Measurements from ENCODE around the gene CELF2.

Gene CELF2

GRCh38 chr10:11292576-11293302 lies 275.1 kb downstream of the CELF2 start:
- peak; percentile 22 for DNase-seq
- Mint-ChIP-seq H3K27ac (peak overlapping the region; percentile 69), H3K9me3 (no peaks in the 10 kb centered on the region), H3K27me3 (no peaks in the 10 kb centered on the region), H3K36me3 (ENCODE audit: low read depth) (peaks cover 100% of the 10 kb centered on the region), H3K4me1 (ENCODE audit: low read depth) (peaks cover 59% of the 10 kb centered on the region), H3K4me3 (no peak overlapping the region)

- H3K9me3 Mint-ChIP-seq, result no peaks in the 10 kb centered on the region
- peak overlapping the region; percentile 82 for H3K27ac Mint-ChIP-seq
- H3K27me3 Mint-ChIP-seq, result no peaks in the 10 kb centered on the region
- H3K36me3 Mint-ChIP-seq (ENCODE audit: low read depth), result peaks cover 100% of the 10 kb centered on the region
- H3K4me3 Mint-ChIP-seq, result no peak overlapping the region
- peak; percentile 21 for DNase-seq
- peaks cover 61% of the 10 kb centered on the region for H3K4me1 Mint-ChIP-seq (ENCODE audit: low read depth)
Observed at GRCh38 chr10:11293332-11293731, 275.7 kb downstream of the CELF2 start.

GRCh38 chr10:11294831-11295450 lies 277.3 kb downstream of the CELF2 start:
- DNase-seq, result no peak

GRCh38 chr10:11295492-11295891 lies 277.8 kb downstream of the CELF2 start:
- H3K4me1 Mint-ChIP-seq (ENCODE audit: low read depth), result peaks cover 47% of the 10 kb centered on the region
- peak overlapping the region; percentile 82 for H3K27ac Mint-ChIP-seq
- H3K36me3 Mint-ChIP-seq (ENCODE audit: low read depth), result peaks cover 100% of the 10 kb centered on the region
- no peak overlapping the region for H3K4me3 Mint-ChIP-seq
- DNase-seq, result peak; percentile 19
- no peaks in the 10 kb centered on the region for H3K9me3 Mint-ChIP-seq
- no peaks in the 10 kb centered on the region for H3K27me3 Mint-ChIP-seq

More at GRCh38 chr10:11294831-11295450, 277.3 kb downstream of the CELF2 start:
- Mint-ChIP-seq H3K9me3 (no peaks in the 10 kb centered on the region), H3K27ac (peak overlapping the region; percentile 82), H3K4me1 (ENCODE audit: low read depth) (peaks cover 52% of the 10 kb centered on the region), H3K36me3 (ENCODE audit: low read depth) (peaks cover 100% of the 10 kb centered on the region), H3K4me3 (no peak overlapping the region), H3K27me3 (no peaks in the 10 kb centered on the region)

GRCh38 chr10:11297136-11297535 lies 279.5 kb downstream of the CELF2 start:
- H3K27me3 Mint-ChIP-seq, result no peaks in the 10 kb centered on the region
- H3K4me1 Mint-ChIP-seq (ENCODE audit: low read depth), result peaks cover 41% of the 10 kb centered on the region
- H3K4me3 Mint-ChIP-seq, result no peak overlapping the region
- peaks cover 97% of the 10 kb centered on the region for H3K36me3 Mint-ChIP-seq (ENCODE audit: low read depth)
- no peaks in the 10 kb centered on the region for H3K9me3 Mint-ChIP-seq
- DNase-seq, result peak; percentile 23
- peak overlapping the region; percentile 82 for H3K27ac Mint-ChIP-seq

- Mint-ChIP-seq H3K4me1 (ENCODE audit: low read depth) (peaks cover 34% of the 10 kb centered on the region), H3K27me3 (no peaks in the 10 kb centered on the region), H3K9me3 (no peaks in the 10 kb centered on the region), H3K27ac (peak overlapping the region; percentile 82), H3K36me3 (ENCODE audit: low read depth) (peaks cover 97% of the 10 kb centered on the region), H3K4me3 (no peak overlapping the region)
- DNase-seq, result peak; percentile 27
Observed at GRCh38 chr10:11298116-11298515, 280.4 kb downstream of the CELF2 start.

- H3K27me3 Mint-ChIP-seq, result no peaks in the 10 kb centered on the region
- DNase-seq, result peak; percentile 20
- peaks cover 29% of the 10 kb centered on the region for H3K4me1 Mint-ChIP-seq (ENCODE audit: low read depth)
- peak overlapping the region; percentile 73 for H3K27ac Mint-ChIP-seq
- H3K4me3 Mint-ChIP-seq, result no peak overlapping the region
- H3K9me3 Mint-ChIP-seq, result no peaks in the 10 kb centered on the region
- H3K36me3 Mint-ChIP-seq (ENCODE audit: low read depth), result peaks cover 97% of the 10 kb centered on the region
Observed at GRCh38 chr10:11299125-11299524, 281.5 kb downstream of the CELF2 start.

- peaks cover 23% of the 10 kb centered on the region for H3K4me1 Mint-ChIP-seq (ENCODE audit: low read depth)
Observed at GRCh38 chr10:11300026-11300425, 282.4 kb downstream of the CELF2 start.

GRCh38 chr10:11300563-11300962 lies 282.9 kb downstream of the CELF2 start:
- peaks cover 97% of the 10 kb centered on the region for H3K36me3 Mint-ChIP-seq (ENCODE audit: low read depth)
- no peaks in the 10 kb centered on the region for H3K27me3 Mint-ChIP-seq
- H3K4me3 Mint-ChIP-seq, result no peak overlapping the region
- peaks cover 17% of the 10 kb centered on the region for H3K4me1 Mint-ChIP-seq (ENCODE audit: low read depth)
- peaks cover under 1% of the 10 kb centered on the region for H3K9me3 Mint-ChIP-seq
- peak overlapping the region; percentile 19 for H3K27ac Mint-ChIP-seq
- peak; percentile 17 for DNase-seq

More at GRCh38 chr10:11300026-11300425, 282.4 kb downstream of the CELF2 start:
- H3K27me3 Mint-ChIP-seq, result no peaks in the 10 kb centered on the region
- H3K36me3 Mint-ChIP-seq (ENCODE audit: low read depth), result peaks cover 97% of the 10 kb centered on the region
- H3K9me3 Mint-ChIP-seq, result no peaks in the 10 kb centered on the region
- peak overlapping the region; percentile 73 for H3K27ac Mint-ChIP-seq
- peak; percentile 14 for DNase-seq
- H3K4me3 Mint-ChIP-seq, result no peak overlapping the region

- Mint-ChIP-seq H3K27ac (peak overlapping the region; percentile 56), H3K27me3 (no peaks in the 10 kb centered on the region), H3K9me3 (peaks cover 8% of the 10 kb centered on the region), H3K36me3 (ENCODE audit: low read depth) (peaks cover 97% of the 10 kb centered on the region), H3K4me1 (ENCODE audit: low read depth) (peaks cover 8% of the 10 kb centered on the region), H3K4me3 (no peak overlapping the region)
- peak; percentile 23 for DNase-seq
Observed at GRCh38 chr10:11301571-11302111, 284.0 kb downstream of the CELF2 start.

- H3K27me3 Mint-ChIP-seq, result no peaks in the 10 kb centered on the region
- H3K4me3 Mint-ChIP-seq, result no peak overlapping the region
- H3K9me3 Mint-ChIP-seq, result peaks cover 12% of the 10 kb centered on the region
- H3K4me1 Mint-ChIP-seq (ENCODE audit: low read depth), result peaks cover 5% of the 10 kb centered on the region
- H3K27ac Mint-ChIP-seq, result peak overlapping the region; percentile 58
- DNase-seq, result no peak
- H3K36me3 Mint-ChIP-seq (ENCODE audit: low read depth), result peaks cover 97% of the 10 kb centered on the region
Observed at GRCh38 chr10:11302181-11302580, 284.5 kb downstream of the CELF2 start.

GRCh38 chr10:11303361-11304170 lies 285.9 kb downstream of the CELF2 start:
- Mint-ChIP-seq H3K4me1 (ENCODE audit: low read depth) (peaks cover 13% of the 10 kb centered on the region), H3K36me3 (ENCODE audit: low read depth) (peaks cover 97% of the 10 kb centered on the region), H3K27ac (peak overlapping the region; percentile 58), H3K4me3 (no peak overlapping the region), H3K9me3 (peaks cover 24% of the 10 kb centered on the region), H3K27me3 (no peaks in the 10 kb centered on the region)
- peak; percentile 17 for DNase-seq

GRCh38 chr10:11304906-11305585 lies 287.4 kb downstream of the CELF2 start:
- H3K4me3 Mint-ChIP-seq, result no peak overlapping the region
- peaks cover 97% of the 10 kb centered on the region for H3K36me3 Mint-ChIP-seq (ENCODE audit: low read depth)
- no peaks in the 10 kb centered on the region for H3K27me3 Mint-ChIP-seq
- H3K27ac Mint-ChIP-seq, result no peak overlapping the region
- H3K4me1 Mint-ChIP-seq (ENCODE audit: low read depth), result peaks cover 24% of the 10 kb centered on the region
- DNase-seq, result peak; percentile 23
- peaks cover 27% of the 10 kb centered on the region for H3K9me3 Mint-ChIP-seq

Measured in activated T-cell treated with anti-CD3 and anti-CD28 coated beads, Interleukin-2, amount 50 U/mL, for 24 hours (primary cell).